ENCODE results near the gene ZSWIM4.

Gene ZSWIM4

GRCh38 chr19:13824703-13825102, 29.5 kb downstream of the ZSWIM4 start:
- H2AFZ ChIP-seq (ENCODE audit: low read depth, low read length) = no peak overlapping the region
- TF ChIP-seq, protein P1, sequence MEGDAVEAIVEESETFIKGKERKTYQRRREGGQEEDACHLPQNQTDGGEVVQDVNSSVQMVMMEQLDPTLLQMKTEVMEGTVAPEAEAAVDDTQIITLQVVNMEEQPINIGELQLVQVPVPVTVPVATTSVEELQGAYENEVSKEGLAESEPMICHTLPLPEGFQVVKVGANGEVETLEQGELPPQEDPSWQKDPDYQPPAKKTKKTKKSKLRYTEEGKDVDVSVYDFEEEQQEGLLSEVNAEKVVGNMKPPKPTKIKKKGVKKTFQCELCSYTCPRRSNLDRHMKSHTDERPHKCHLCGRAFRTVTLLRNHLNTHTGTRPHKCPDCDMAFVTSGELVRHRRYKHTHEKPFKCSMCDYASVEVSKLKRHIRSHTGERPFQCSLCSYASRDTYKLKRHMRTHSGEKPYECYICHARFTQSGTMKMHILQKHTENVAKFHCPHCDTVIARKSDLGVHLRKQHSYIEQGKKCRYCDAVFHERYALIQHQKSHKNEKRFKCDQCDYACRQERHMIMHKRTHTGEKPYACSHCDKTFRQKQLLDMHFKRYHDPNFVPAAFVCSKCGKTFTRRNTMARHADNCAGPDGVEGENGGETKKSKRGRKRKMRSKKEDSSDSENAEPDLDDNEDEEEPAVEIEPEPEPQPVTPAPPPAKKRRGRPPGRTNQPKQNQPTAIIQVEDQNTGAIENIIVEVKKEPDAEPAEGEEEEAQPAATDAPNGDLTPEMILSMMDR (IDR thresholded peaks at IDR 0.05; ENCODE audit: low read depth, low read length) = no peak
- no peak for TF ChIP-seq EZH2phosphoT487 (IDR thresholded peaks at IDR 0.05; ENCODE audit: low read depth)
- H4K20me1 ChIP-seq (ENCODE audit: insufficient read depth, low read length) = no peaks in the 10 kb centered on the region
- no peak overlapping the region for H3K4me3 ChIP-seq (ENCODE audit: low read length)
- H3K4me2 ChIP-seq (ENCODE audit: low read length) = no peak overlapping the region
- no peaks in the 10 kb centered on the region for H3K4me1 ChIP-seq (ENCODE audit: low read length)
- H3K27me3 ChIP-seq (ENCODE audit: low read depth, low read length) = no peaks in the 10 kb centered on the region
- no peak overlapping the region for H3K9ac ChIP-seq (ENCODE audit: low read length)
- peaks cover 28% of the 10 kb centered on the region for H3K36me3 ChIP-seq (replicated peaks; ENCODE audit: low read depth, low read length)
- no peaks in the 10 kb centered on the region for H3K79me2 ChIP-seq (ENCODE audit: low read length)
- H3K9me3 ChIP-seq (ENCODE audit: insufficient read depth, low read length) = no peaks in the 10 kb centered on the region
- no peak overlapping the region for H3K27ac ChIP-seq (ENCODE audit: low read length)

DNA sequence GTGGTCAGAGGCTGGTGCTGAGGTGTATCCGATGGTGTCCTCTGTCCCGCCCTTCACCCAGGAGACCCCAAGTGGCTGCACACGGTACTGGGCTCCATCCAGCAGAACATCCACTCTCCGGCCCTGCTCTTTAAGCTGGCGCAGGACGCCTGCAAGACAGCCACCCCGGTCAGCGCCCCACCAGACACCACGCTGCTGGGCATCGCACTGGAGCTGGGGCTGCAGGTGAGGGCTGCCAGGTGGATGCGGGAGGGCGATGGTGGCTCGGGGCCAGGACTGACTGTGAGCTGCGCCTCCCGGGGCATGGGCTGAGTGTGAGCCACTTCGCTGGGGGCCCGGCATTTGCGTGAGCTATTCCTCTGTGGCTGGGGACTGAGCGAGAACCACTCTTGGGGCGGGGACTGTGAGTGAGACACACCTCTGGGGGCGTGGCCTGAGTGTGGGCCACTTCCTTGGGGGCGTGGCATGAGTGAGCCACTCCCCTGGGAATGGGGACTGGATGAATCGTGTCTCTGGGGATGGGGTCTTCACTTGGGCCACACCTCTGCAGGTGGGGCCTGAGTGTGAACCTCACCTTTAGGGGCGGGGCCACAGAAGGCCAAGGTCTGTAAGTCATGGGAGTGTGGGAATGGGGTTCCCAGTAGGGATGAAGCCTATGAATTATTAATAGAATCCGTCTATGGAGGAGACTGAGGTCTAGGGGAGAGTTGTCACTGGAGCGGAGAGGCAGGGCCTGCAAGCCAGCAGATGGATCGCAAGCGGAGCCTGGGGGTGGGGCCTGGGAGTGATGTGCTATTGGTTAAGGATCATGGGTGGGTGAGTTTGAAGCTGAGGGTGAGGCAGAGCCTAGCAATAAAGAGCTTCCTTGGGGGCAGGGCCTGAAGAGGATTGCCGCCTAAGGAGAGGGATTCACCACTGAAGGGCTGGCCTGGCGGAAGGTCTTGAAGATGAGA, 30.5 kb downstream of the ZSWIM4 start:
- Histone ChIP-seq H4K20me1 (ENCODE audit: insufficient read depth, low read length) (no peaks in the 10 kb centered on the region), H3K9me3 (ENCODE audit: insufficient read depth, low read length) (no peaks in the 10 kb centered on the region), H3K27ac (ENCODE audit: low read length) (no peak overlapping the region), H3K9ac (ENCODE audit: low read length) (no peak overlapping the region), H3K27me3 (ENCODE audit: low read depth, low read length) (no peaks in the 10 kb centered on the region), H3K4me3 (ENCODE audit: low read length) (no peak overlapping the region), H2AFZ (ENCODE audit: low read depth, low read length) (no peak overlapping the region), H3K79me2 (ENCODE audit: low read length) (no peaks in the 10 kb centered on the region), H3K36me3 (replicated peaks; ENCODE audit: low read depth, low read length) (peaks cover 34% of the 10 kb centered on the region), H3K4me2 (ENCODE audit: low read length) (no peak overlapping the region), H3K4me1 (ENCODE audit: low read length) (no peaks in the 10 kb centered on the region)
- TF ChIP-seq EZH2phosphoT487 (IDR thresholded peaks at IDR 0.05; ENCODE audit: low read depth) = no peak
- TF ChIP-seq, protein P1 (IDR thresholded peaks at IDR 0.05; ENCODE audit: low read depth, low read length) = no peak

GRCh38 chr19:13826652-13827235, 31.5 kb downstream of the ZSWIM4 start:
- Histone ChIP-seq H3K9me3 (ENCODE audit: insufficient read depth, low read length) (no peaks in the 10 kb centered on the region), H3K9ac (ENCODE audit: low read length) (no peak overlapping the region), H3K27ac (ENCODE audit: low read length) (no peak overlapping the region), H2AFZ (ENCODE audit: low read depth, low read length) (no peak overlapping the region), H3K4me2 (ENCODE audit: low read length) (no peak overlapping the region), H3K27me3 (ENCODE audit: low read depth, low read length) (no peaks in the 10 kb centered on the region), H3K4me1 (ENCODE audit: low read length) (no peaks in the 10 kb centered on the region), H4K20me1 (ENCODE audit: insufficient read depth, low read length) (no peaks in the 10 kb centered on the region), H3K4me3 (ENCODE audit: low read length) (no peak overlapping the region), H3K36me3 (replicated peaks; ENCODE audit: low read depth, low read length) (peaks cover 29% of the 10 kb centered on the region), H3K79me2 (ENCODE audit: low read length) (no peaks in the 10 kb centered on the region)
- TF ChIP-seq, protein P1 (IDR thresholded peaks at IDR 0.05; ENCODE audit: low read depth, low read length) = no peak
- TF ChIP-seq EZH2phosphoT487 (IDR thresholded peaks at IDR 0.05; ENCODE audit: low read depth) = no peak

- Histone ChIP-seq H3K9ac (ENCODE audit: low read length) (no peak overlapping the region), H3K4me3 (ENCODE audit: low read length) (no peak overlapping the region), H3K79me2 (ENCODE audit: low read length) (no peaks in the 10 kb centered on the region), H2AFZ (ENCODE audit: low read depth, low read length) (no peak overlapping the region), H3K27ac (ENCODE audit: low read length) (no peak overlapping the region), H3K27me3 (ENCODE audit: low read depth, low read length) (no peaks in the 10 kb centered on the region), H3K4me2 (ENCODE audit: low read length) (no peak overlapping the region), H3K36me3 (replicated peaks; ENCODE audit: low read depth, low read length) (peaks cover 29% of the 10 kb centered on the region), H4K20me1 (ENCODE audit: insufficient read depth, low read length) (no peaks in the 10 kb centered on the region), H3K4me1 (ENCODE audit: low read length) (no peaks in the 10 kb centered on the region), H3K9me3 (ENCODE audit: insufficient read depth, low read length) (no peaks in the 10 kb centered on the region)
- no peak for TF ChIP-seq EZH2phosphoT487 (IDR thresholded peaks at IDR 0.05; ENCODE audit: low read depth)
- TF ChIP-seq, protein P1 (IDR thresholded peaks at IDR 0.05; ENCODE audit: low read depth, low read length) = no peak
These were observed 32.4 kb downstream of the ZSWIM4 start for GRCh38 chr19:13827656-13828055.
